Activated CD8-positive, alpha-beta memory T cell treated with anti-CD3 and anti-CD28 coated beads for 36 hours (primary cell): ENCODE measurements around the gene PGRMC2. TPM values are rescaled to one million over a fixed set of nuclear protein-coding genes. Genes with fewer than 3 reads are reported as not detected.
"Not testable (repeated sequence)": the region's sequence is repeated elsewhere in the genome, so short reads cannot be mapped to it uniquely, and the experiment has no call there.

Experiments
- CTCF ChIA-PET: fragments of 350-600 bp; sonication (Branson Sonifier 250); formaldehyde crosslinking; loops from one replicate; lab custom pipeline; 2021; ENCODE audit warnings: antibody characterized with exemption; lab: Charles Lee
- POLR2A ChIA-PET: fragments of 350-600 bp; sonication (Branson Sonifier 250); formaldehyde crosslinking; loops from one replicate; lab custom pipeline; 2021; ENCODE audit warnings: antibody characterized with exemption; lab: Charles Lee
- total RNA-seq, 2 experiments: library from RNA; stranded (reverse); gene quantifications; one replicate each; pipeline ENCODE4 v1.2.3, GENCODE V29; 2021

PGRMC2 gene
- total RNA-seq, 2 experiments from 2014 or later = 44.5 to 48.7 TPM

- ChIA-PET CTCF (no interaction called here), POLR2A (no interaction called here)
Measured at GRCh38 chr4:128281354-128281753, 6.3 kb downstream of the PGRMC2 start.

- POLR2A ChIA-PET = no interaction called here
- CTCF ChIA-PET = no interaction called here
Measured at GRCh38 chr4:128279624-128280225, 7.9 kb downstream of the PGRMC2 start.

GRCh38 chr4:128277856-128278255 is 9.8 kb downstream of the PGRMC2 start:
- ChIA-PET POLR2A (no interaction called here), CTCF (no interaction called here)

GRCh38 chr4:128275346-128275745 is 12.3 kb downstream of the PGRMC2 start:
- CTCF ChIA-PET = no interaction called here
- POLR2A ChIA-PET = no interaction called here

GRCh38 chr4:128271551-128271950 is 16.1 kb downstream of the PGRMC2 start:
- ChIA-PET POLR2A (no interaction called here), CTCF (interaction anchor here (0.6 kb wide), 1 partner anchor 42 kb away, joined by 4 read pairs; no protein-coding TSS in a partner anchor)

GRCh38 chr4:128268970-128269369 is 18.6 kb downstream of the PGRMC2 start:
- ChIA-PET CTCF (no interaction called here), POLR2A (no interaction called here)

- ChIA-PET POLR2A (no interaction called here), CTCF (no interaction called here)
Measured at GRCh38 chr4:128267745-128268144, 19.9 kb downstream of the PGRMC2 start.

- CTCF ChIA-PET = not testable (repeated sequence)
- POLR2A ChIA-PET = interaction anchor here (0.6 kb wide), 1 partner anchor 209 kb away, joined by 7 read pairs; no protein-coding TSS in a partner anchor
Measured at GRCh38 chr4:128267171-128267570, 20.4 kb downstream of the PGRMC2 start.

GRCh38 chr4:128265550-128265949 is 22.1 kb downstream of the PGRMC2 start:
- CTCF ChIA-PET, POLR2A ChIA-PET: not testable (repeated sequence)

- POLR2A ChIA-PET, CTCF ChIA-PET: not testable (repeated sequence)
Measured at GRCh38 chr4:128259889-128260288, 27.7 kb downstream of the PGRMC2 start.

GRCh38 chr4:128258166-128258565 is 29.4 kb downstream of the PGRMC2 start:
- POLR2A ChIA-PET, CTCF ChIA-PET: not testable (repeated sequence)

- ChIA-PET POLR2A (no interaction called here), CTCF (no interaction called here)
Measured at GRCh38 chr4:128256539-128256938, 31.1 kb downstream of the PGRMC2 start.

GRCh38 chr4:128255906-128256305 is 31.7 kb downstream of the PGRMC2 start:
- POLR2A ChIA-PET = no interaction called here
- CTCF ChIA-PET = no interaction called here

GRCh38 chr4:128249787-128250668 is 37.6 kb downstream of the PGRMC2 start:
- ChIA-PET CTCF (no interaction called here), POLR2A (no interaction called here)

- POLR2A ChIA-PET = no interaction called here
- CTCF ChIA-PET = no interaction called here
Measured at GRCh38 chr4:128247906-128248305, 39.7 kb downstream of the PGRMC2 start.

- CTCF ChIA-PET, POLR2A ChIA-PET: not testable (repeated sequence)
Measured at GRCh38 chr4:128245391-128245790, 42.2 kb downstream of the PGRMC2 start.

GRCh38 chr4:128244379-128244778 is 43.2 kb downstream of the PGRMC2 start:
- ChIA-PET POLR2A (no interaction called here), CTCF (no interaction called here)

- POLR2A ChIA-PET = no interaction called here
- CTCF ChIA-PET = no interaction called here
Measured at GRCh38 chr4:128242601-128243000, 45.0 kb downstream of the PGRMC2 start.

GRCh38 chr4:128241981-128242380 is 45.6 kb downstream of the PGRMC2 start:
- CTCF ChIA-PET = interaction anchor here (0.5 kb wide), 1 partner anchor 589 kb away, joined by 3 read pairs; no protein-coding TSS in a partner anchor

GRCh38 chr4:128241425-128241913 is 46.1 kb downstream of the PGRMC2 start:
- ChIA-PET POLR2A (no interaction called here), CTCF (interaction anchor here (0.5 kb wide), 1 partner anchor 590 kb away, joined by 3 read pairs; no protein-coding TSS in a partner anchor)

More at GRCh38 chr4:128241981-128242380, 45.6 kb downstream of the PGRMC2 start:
- POLR2A ChIA-PET = no interaction called here
